GM19043 (cell line): ENCODE measurements around the gene RPS15.

ENCODE experiments used
- ATAC-seq: cut with Tn5 transposase; IDR thresholded peaks from one replicate; pipeline ENCODE4 v1.9.1; 2021; ENCODE audit warnings: low read depth; ENCODE audit not compliant: unreplicated experiment

RPS15 gene

DNA sequence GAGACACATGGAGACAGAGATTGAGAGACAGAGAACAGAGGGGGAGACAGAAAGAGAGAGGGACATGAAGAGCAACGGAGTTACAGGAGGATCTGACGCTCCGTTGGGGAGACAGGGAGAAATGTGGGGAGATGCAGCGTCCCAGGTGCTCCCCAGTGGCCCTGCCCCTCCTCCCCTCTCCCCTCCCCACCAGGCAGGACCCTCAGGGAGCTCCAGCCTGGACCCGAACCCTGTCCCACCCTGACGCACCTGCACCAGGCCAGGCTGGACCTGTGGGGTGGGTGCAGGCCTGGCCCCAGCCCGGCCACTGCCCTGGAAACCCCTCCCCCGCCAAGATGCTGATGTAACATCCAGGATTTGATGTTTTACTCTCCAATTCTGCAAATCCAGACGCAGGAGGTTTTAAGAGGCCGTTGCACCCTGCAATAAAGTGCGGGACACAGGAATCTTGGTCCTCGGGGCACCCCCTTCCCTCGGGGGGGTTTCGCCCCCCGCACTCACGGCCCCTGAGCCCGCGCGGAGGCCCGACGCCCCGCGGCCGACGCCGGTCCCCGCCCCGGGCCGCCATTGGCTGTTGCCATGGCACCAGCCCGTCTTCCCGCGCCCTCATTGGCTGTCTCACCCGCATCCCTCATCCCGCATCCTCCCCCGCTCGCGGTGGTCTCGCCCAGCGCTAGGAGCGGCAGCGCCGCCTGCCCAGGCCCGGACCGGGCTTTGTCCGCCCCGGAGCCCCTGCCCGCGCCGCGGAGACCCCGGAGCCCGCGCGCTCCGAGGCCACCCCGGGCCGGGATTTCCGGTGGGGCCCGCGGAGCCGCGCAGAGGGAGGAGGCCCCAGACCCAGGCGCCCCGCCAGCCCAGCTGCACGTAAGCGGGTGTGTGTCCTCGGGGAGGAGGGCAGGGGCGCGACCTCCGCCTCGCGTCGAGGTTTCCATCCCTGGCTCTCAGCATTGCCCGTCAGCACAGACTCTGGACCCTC, 11.6 kb downstream of the RPS15 start, which contains the start of gene APC2:
Gene APC2, plus strand, starts transcription at position 655 of the 976 bp plus-strand sequence. CDS start 2,881 bp downstream, outside the sequence.
- ATAC-seq, result no peak

DNA sequence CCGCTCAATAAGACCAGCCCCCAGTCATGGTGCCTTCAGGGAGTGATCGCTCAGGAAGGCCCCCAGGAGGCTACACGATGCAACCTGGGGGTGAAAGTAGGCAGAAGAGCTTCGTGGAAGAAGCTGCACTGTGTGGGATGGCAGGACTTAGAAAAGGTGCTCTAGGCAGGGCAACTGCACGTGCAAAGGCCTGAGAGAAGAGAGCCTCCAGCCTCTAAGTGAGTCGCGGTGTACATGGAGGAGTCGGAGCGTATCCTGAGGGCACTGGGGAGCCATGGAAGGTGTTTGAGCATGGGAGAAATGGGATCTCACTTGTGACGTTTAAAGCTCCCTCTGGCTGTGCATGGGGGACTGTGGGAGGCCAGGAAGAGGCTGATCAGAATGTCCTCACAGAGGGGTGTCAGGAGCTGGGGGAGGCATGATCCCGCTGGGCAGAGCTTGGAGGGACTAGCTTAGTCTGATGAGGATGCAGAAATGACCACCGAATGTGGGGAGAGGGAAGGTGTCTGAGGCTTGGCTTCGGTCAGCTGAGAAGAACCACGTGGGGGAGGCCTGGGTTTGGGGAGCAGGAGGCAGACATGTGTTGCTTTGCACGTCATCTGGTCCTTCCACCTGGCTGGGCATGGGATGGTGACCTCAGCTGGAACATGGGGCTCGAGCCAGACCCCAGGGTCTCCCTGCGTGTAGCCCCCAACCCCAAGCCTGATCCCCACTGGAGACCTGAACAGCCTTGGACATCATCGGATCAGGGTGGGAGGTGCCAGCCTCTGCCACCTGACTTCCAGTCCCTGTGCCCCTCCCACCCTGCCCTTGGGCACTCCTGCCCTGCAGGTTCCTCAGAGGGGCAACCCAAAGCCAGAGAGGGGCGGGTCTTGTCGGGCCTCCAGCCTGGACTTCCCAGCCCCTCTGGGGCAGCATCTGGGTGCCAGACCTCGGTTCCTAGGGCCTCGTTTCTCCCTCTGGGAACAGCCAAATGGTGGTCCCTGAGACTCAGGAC, 12.8 kb downstream of the RPS15 start:
- no peak for ATAC-seq

DNA sequence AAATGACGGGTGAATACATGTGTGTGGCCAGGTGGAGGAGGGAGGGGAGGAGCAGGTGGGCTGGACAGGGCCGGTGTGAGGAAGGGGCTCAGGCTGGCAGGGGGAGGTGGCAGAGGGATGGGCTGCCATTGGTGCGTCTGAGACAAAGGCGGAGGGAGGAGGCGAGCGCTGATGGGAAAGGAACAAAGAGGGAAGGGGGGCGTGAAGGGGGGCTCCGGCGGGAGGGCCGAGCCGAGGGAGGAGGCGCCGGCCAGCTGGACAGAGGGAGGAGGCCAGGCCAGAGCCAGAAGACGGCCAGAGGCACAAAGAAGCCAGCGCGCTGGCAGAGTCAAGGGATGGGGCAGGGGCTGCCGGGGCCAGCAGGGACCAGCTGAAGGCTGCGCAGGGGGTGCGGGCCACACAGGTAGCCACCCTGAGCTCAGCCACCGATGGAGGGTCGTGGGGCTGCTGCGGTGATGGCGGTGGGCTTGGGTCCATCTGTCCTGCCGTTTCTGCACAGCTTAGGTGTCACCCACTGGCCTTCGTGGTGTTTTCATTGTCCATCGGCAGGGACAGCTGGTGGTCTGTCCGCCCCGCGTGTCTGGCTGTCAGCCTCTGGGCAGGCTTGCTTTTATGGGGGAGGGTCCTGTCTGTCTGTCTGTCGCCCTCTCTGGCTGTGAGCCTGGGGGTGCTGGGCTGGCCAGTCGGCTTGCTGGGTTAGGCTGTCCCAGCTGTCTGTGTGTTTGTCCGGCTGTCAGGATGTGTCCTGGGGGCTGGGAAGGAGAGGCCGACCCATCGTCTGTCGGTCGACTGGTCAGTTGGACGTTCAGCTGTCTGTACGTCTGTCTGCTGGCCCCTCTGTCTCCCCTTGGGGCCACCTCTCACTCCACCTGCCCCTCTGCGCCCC, 14.0 kb downstream of the RPS15 start:
- no peak for ATAC-seq

DNA sequence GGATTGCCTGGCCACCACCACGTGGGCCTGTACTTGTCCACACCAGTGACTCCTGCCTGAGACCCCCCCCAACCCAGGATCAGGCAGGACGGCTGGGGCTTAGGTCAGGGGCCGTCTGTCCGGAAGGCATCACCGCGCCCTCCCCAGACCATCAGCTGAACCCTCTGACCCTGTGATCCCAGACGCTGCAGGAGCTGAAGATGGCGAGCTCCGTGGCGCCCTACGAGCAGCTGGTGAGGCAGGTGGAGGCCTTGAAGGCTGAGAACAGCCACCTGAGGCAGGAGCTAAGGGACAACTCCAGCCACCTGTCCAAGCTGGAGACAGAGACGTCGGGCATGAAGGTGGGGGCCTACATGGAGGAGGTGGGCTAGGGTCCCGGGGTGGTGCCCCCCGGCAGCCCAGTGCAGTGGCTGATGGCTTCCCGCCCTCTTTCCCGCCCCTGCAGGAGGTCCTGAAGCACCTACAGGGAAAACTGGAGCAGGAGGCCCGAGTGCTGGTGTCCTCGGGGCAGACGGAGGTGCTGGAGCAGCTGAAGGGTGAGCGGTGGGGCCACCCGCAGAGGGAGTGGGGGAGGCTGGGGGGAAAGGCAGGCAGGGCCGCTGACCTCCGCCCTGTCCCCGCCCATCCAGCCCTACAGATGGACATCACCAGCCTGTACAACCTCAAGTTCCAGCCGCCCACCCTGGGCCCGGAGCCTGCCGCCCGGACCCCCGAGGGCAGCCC, 14.8 kb downstream of the RPS15 start:
- no peak for ATAC-seq

DNA sequence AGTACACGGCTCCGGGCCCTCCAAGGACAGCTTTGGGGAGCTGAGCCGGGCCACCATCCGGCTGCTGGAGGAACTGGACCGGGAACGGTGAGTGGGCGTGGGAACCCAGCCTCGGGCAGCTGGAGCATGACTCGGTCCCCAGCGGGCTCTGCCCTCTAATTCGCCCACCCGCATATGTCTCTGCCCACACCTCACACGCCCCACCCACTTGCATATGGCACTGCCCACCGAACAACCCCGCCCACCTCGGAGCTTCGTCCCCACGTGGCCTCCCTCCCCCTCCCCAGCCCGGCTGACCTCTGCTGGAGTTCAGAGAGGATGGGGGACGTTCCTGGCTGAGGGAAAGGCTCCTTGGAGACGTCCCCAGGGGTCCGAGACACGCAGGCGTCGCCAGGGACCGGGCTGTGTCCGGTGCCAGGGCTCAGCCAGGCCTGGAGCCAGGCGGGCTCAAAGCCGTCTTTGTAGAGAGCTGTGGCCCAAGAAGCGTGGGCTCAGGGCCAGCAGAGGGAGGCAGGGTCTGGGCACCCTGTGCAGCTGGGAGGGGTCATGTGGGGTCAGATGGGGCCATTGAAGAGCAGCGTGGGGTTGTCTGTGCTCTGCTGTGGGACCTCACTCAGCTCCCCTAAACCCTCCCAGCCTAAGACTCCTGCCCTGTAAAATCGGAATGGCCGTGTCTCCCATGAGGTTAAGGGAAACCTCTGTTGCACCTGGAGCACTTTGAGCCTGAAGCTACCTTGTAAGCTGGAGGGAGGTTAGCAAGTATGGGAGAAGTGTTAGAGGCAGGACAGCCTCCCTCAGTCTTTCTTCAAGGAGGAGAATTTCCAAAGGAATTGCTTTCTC, 15.5 kb downstream of the RPS15 start:
- ATAC-seq, result no peak

DNA sequence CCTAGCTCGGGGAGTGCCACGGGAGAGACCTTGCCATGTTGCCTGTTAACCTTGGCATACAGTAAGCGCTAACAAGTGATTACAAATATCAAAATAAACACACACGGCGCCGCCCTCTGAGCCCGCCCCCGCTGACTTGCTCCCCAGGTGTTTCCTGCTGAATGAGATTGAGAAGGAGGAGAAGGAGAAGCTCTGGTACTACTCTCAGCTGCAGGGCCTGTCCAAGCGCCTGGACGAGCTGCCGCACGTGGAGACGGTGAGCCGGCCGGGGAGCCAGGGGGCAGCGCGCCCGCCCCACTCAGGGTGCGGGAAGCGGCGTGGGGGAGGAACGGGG, 16.8 kb downstream of the RPS15 start:
- ATAC-seq, result no peak

DNA sequence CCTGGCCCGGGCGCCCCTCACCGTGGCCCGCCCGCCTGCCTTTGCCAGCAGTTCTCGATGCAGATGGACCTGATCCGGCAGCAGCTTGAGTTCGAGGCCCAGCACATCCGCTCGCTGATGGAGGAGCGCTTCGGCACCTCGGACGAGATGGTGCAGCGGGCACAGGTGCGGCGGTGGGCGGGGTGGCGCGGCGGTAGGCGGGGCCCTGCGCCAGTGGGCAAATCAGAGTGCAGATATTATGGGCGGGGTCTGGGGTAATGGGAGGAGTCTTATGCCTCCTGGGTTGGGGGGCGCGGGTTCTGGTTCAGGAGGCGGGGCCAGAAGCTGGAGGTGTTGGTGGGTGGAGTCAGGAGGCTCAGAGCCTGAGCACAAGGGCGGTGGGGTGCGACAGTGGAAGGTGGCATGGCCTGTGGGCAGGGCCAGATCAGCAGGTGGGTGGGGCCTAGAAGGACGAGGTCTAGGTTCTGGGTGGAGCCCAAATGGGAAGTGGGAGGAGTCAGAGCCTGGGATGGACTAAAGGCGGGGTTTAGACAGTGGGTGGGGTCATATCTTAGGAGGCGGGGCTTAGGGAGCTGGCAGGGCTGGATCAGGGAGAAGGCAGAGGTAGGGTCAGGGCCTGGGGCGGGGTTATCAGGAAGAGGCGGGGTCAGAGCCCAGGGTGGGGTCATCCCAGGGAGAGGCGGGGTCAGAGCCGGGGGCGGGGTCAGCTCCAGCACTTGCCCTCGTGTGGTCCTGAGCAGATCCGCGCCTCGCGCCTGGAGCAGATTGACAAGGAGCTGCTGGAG, 17.3 kb downstream of the RPS15 start:
- no peak for ATAC-seq

DNA sequence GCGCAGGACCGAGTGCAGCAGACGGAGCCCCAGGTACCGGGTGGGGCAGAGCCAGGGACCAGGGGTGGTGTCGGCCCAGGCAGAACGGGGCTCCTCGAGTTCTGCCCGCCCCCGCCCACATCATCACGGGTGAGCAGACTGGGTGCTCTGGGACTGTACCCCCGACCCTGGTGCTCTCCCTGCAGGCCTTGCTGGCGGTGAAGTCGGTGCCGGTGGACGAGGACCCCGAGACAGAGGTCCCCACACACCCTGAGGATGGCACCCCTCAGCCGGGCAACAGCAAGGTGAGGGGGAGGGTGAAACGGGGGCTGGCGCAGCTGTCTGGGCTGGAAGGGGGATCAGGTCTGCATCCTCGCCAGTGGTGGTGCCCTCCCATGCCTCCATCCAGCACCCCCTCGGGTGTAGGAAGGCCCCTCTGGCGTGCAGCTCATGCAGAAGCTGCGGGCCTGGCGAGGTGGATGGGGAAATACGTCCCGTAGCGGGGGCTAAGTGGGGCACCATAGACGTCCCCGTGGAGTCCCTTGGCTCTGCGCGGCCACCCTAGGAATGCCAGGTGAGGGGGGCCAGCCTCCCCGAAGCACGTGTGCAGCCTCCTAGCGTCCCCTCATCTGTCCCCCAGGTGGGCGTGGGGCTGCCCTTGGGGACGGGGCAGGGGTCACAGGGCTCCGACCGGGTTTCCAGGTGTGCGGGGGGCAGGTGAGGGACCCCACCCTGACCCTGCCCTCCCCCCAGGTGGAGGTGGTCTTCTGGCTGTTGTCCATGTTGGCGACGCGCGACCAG, 18.1 kb downstream of the RPS15 start:
- no peak for ATAC-seq

DNA sequence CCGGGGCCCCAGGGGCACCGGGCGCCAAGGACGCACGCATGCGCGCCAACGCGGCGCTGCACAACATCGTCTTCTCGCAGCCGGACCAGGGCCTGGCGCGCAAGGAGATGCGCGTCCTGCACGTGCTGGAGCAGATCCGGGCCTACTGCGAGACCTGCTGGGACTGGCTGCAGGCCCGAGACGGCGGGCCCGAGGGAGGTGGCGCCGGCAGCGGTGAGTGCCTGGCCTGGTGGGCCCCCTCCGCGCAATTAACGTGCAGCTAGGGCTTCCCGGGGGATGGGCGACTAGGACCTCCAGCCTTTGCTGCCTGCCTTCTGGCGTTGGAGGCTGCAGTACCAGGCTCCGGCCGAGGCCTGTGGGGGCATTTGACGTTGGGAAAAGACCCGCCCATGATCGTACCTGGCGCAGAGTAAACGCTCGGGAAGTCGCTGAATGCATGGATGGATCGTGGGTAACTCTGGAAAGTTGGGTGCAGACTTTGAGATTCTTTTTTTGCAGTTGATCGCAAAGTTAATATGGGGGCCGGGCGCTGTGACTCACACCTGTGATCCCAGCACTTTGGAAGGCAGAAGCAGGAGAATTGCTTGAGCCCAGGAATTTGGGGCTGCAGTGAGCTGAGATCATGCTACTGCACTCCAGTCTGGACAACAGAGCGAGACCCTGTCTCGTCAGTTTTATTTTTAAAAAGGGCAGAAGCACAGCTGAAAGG, 19.0 kb downstream of the RPS15 start:
- ATAC-seq, result no peak

DNA sequence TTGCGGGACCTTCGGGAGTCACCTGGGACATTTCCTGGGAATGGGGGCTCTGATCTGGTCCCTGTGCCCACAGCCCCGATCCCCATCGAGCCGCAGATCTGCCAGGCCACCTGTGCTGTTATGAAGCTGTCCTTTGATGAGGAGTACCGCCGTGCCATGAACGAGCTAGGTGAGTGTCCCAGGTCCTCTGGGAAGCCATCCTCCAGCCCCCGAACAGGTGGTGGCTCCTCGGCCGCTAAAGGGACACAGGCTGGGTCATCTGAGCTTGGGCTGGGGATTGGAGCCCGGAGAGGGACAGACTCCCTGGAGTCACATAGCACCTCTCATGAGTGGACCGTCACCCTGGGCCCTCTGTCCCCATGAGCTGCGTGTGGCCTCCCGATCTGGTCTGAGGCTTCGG, 19.7 kb downstream of the RPS15 start:
- ATAC-seq, result no peak

DNA sequence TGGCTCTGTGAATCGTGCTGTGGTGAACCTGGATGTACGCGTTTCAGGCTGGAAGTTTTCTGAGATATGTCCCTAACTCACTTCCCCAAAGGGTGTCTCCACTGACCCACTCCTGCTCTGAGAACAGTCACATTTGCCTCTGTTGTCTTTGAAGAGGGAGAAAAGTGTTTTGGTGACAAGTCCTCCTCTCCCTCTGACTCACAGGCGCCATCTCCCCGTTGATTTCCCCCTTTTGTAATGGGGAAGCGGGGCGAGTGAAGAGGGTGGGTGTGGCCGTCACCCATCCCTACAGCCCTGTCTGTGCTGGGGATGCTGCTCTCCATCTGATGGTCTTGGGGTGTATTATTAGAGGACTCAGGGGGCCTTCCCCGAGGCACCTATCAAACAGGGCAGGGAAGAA, 21.3 kb downstream of the RPS15 start:
- ATAC-seq, result no peak

DNA sequence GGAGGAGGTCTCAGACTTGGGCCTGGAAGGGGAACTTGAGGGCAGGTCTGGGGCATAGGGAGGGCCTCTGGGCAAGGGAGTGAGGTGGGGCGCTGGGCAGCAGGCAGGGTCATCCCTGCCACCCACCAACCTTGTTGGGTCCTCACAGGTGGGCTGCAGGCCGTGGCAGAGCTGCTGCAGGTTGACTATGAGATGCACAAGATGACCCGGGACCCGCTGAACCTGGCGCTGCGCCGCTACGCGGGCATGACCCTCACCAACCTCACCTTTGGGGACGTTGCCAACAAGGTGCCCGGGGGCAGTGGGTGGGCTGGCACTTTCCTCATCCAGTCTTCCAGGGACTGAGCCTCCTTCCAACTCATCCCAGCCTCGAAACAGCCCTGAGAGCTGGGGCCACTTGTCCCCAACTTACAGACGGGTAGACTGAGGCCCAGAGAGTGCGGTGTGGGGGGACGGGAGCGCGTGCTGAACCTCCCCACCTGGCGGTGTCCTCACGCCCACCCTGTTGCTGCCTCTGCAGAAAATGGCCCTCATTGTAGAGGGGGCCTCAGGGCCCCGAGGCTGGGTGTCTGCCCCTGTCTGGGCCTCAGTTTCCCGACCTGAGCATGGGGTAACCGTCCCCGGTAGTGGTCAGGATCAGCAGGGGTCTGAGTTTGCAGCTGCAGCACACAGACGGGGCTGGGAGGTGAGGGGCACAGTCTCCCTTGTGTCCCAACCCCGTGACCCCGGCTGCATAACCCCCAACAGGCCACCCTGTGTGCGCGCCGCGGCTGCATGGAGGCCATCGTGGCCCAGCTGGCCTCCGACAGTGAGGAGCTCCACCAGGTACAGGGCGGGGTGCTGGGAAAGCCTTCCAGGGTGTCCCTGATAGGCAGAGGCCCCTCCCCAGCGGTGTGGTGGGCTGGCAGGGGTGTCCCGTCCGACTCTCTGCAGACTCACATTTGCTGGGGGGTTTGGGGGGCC, 22.1 kb downstream of the RPS15 start:
- ATAC-seq, result no peak

DNA sequence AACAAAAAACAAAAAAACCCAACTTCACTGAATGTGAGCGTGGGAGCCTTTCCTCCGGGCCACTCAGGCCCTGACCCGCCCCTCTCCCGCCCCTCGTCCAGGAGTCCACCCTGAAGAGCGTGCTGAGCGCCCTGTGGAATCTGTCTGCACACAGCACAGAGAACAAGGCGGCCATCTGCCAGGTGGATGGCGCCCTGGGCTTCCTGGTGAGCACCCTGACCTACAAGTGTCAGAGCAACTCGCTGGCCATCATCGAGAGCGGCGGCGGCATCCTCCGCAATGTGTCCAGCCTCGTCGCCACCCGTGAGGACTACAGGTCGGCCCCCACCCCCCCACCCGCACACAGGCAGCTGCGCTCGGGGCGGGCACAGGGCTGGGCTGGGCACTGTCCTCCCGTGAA, 23.7 kb downstream of the RPS15 start:
- no peak for ATAC-seq

DNA sequence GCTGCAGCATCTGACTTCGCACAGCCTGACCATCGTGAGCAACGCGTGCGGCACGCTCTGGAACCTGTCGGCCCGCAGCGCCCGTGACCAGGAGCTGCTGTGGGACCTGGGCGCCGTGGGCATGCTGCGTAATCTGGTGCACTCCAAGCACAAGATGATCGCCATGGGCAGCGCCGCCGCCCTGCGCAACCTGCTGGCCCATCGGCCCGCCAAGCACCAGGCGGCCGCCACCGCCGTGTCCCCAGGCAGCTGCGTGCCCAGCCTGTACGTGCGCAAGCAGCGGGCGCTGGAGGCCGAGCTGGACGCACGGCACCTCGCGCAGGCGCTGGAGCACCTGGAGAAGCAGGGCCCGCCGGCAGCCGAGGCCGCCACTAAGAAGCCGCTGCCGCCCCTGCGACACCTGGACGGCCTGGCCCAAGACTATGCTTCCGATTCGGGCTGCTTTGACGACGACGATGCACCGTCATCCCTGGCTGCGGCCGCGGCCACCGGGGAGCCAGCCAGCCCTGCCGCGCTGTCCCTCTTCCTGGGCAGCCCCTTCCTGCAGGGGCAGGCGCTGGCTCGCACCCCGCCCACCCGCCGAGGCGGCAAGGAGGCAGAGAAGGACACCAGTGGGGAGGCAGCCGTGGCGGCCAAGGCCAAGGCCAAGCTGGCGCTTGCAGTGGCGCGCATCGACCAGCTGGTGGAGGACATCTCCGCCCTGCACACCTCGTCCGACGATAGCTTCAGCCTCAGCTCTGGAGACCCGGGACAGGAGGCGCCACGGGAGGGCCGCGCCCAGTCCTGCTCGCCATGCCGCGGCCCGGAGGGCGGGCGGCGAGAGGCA, 27.2 kb downstream of the RPS15 start:
- ATAC-seq, result no peak

DNA sequence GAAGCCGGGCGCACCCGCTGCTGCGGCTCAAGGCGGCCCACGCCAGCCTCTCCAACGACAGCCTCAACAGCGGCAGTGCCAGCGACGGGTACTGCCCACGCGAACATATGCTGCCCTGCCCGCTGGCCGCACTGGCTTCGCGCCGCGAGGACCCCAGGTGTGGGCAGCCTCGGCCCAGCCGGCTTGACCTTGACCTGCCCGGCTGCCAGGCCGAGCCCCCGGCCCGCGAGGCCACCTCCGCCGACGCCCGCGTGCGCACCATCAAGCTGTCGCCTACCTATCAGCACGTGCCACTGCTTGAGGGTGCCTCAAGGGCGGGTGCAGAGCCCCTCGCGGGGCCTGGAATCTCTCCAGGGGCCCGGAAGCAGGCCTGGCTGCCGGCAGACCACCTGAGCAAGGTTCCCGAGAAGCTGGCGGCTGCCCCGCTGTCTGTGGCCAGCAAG, 27.8 kb downstream of the RPS15 start:
- ATAC-seq, result no peak
